Measurements from ENCODE around the gene PARD6B.

DNA sequence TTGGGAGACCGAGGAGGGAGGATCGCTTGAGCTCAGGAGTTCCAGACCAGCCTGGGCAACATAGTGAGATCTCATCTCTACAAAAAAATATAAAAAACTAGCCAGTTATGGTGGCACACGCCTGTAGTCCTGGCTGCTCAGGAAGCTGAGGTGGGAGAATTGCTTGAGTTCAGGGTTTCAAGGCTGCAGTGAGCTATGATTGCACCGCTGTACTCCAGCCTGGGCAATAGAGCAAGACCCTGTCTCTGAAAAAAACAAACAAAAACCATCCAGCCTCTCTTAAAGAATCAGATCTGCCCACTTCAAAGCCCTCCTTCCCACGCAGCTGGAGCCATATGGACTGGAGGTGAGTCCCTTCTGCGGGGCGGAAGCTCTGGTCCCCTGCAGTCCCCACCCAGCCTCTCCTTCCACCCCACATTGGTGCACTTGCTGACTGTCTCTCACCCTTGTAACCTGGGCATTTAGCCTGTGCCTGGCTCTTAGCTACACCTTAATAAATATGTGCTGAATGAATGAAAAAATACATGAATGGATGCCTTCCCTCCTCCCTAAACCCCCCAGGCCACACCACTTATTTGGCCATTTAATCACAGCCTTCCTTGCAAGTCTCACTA is 7.2 kb upstream of the PARD6B start:
- TF ChIP-seq, protein P1, sequence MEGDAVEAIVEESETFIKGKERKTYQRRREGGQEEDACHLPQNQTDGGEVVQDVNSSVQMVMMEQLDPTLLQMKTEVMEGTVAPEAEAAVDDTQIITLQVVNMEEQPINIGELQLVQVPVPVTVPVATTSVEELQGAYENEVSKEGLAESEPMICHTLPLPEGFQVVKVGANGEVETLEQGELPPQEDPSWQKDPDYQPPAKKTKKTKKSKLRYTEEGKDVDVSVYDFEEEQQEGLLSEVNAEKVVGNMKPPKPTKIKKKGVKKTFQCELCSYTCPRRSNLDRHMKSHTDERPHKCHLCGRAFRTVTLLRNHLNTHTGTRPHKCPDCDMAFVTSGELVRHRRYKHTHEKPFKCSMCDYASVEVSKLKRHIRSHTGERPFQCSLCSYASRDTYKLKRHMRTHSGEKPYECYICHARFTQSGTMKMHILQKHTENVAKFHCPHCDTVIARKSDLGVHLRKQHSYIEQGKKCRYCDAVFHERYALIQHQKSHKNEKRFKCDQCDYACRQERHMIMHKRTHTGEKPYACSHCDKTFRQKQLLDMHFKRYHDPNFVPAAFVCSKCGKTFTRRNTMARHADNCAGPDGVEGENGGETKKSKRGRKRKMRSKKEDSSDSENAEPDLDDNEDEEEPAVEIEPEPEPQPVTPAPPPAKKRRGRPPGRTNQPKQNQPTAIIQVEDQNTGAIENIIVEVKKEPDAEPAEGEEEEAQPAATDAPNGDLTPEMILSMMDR (conservative IDR thresholded peaks at IDR 0.05; ENCODE audit: low read length) = no peak
- no peak for TF ChIP-seq EZH2phosphoT487 (IDR thresholded peaks at IDR 0.05; ENCODE audit: borderline replicate concordance)

Measured in Loucy (cell line).